IPS DF 6.9 (cell line): ENCODE results near the gene MPO.

Experiments
- DNase-seq: peaks from one replicate; pipeline ENCODE4 v3.0.0-alpha.2; 2013; ENCODE audit warnings: low read depth, low spot score
- H3K27ac ChIP-seq: one replicate; pipeline ENCODE4 v1.5.1; 2013; ENCODE audit warnings: low read length, control low read depth
- H3K27me3 ChIP-seq: 2 replicates; pipeline ENCODE4 v1.6.1; 2013; ENCODE audit warnings: mild to moderate bottlenecking, low read length; ENCODE audit not compliant: control insufficient read depth, insufficient read depth
- H3K36me3 ChIP-seq: 2 replicates; pipeline ENCODE4 v1.6.1; 2013; ENCODE audit warnings: low read length; ENCODE audit not compliant: control insufficient read depth, insufficient read depth
- H3K4me1 ChIP-seq: 2 replicates; pipeline ENCODE4 v1.6.1; 2013; ENCODE audit warnings: low read length; ENCODE audit not compliant: control insufficient read depth, insufficient read depth
- H3K4me3 ChIP-seq: 2 replicates; pipeline ENCODE4 v1.5.1; 2013; ENCODE audit warnings: mild to moderate bottlenecking, low read length
- H3K9me3 ChIP-seq: 2 replicates; pipeline ENCODE4 v1.6.1; 2013; ENCODE audit warnings: low read length, inconsistent platforms; ENCODE audit not compliant: control insufficient read depth, insufficient read depth
- WGBS: extraction: QIAGEN DNeasy Blood & Tissue Kit; methylation state at CpG from one replicate; pipeline ENCODE4 v1.1.7; 2013; ENCODE audit warnings: mixed read lengths, missing lambda C conversion rate; ENCODE audit not compliant: insufficient read length, insufficient coverage; 5-methylcytosine and 5-hydroxymethylcytosine counted together

The MPO gene

DNA sequence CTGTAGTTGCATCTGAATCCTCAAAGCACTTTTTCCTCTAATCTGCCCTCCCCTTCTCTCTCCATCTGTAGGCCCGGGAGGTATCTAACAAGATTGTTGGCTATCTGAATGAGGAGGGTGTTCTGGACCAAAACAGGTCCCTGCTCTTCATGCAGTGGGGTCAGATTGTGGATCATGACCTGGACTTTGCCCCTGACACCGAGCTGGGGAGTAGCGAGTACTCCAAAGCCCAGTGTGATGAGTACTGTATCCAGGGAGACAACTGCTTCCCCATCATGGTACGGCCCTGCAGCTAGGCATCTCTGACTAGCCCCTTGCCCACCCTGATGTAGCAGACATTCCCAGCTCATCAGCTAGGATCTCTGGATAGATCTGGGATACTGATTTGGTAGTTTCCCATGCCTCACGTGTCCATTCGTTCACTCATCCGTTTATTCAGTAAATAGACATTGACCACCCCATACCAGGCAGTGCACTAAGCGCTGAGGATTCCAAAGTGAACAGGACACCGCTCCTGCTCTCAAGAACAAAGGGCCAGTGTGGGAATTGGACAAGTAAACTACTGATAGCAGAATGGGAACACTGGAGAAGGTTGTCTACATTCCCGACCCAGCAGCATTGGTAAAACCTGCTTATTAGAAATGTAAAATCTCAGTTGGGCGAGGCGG is 30.3 kb downstream of the MPO start:
- H3K27me3 ChIP-seq, result peaks cover 27% of the 10 kb centered on the region
- H3K9me3 ChIP-seq, result peaks cover 2% of the 10 kb centered on the region; the same call in 1 of the 2 replicates
- no peak for DNase-seq
- WGBS, result no CpG with 5 or more reads among the region's 12 CpGs
- no peak overlapping the region for H3K4me3 ChIP-seq
- H3K4me1 ChIP-seq, result peaks cover 1% of the 10 kb centered on the region; the same call in 1 of the 2 replicates
- H3K36me3 ChIP-seq, result no peaks in the 10 kb centered on the region
- H3K27ac ChIP-seq, result no peak overlapping the region

DNA sequence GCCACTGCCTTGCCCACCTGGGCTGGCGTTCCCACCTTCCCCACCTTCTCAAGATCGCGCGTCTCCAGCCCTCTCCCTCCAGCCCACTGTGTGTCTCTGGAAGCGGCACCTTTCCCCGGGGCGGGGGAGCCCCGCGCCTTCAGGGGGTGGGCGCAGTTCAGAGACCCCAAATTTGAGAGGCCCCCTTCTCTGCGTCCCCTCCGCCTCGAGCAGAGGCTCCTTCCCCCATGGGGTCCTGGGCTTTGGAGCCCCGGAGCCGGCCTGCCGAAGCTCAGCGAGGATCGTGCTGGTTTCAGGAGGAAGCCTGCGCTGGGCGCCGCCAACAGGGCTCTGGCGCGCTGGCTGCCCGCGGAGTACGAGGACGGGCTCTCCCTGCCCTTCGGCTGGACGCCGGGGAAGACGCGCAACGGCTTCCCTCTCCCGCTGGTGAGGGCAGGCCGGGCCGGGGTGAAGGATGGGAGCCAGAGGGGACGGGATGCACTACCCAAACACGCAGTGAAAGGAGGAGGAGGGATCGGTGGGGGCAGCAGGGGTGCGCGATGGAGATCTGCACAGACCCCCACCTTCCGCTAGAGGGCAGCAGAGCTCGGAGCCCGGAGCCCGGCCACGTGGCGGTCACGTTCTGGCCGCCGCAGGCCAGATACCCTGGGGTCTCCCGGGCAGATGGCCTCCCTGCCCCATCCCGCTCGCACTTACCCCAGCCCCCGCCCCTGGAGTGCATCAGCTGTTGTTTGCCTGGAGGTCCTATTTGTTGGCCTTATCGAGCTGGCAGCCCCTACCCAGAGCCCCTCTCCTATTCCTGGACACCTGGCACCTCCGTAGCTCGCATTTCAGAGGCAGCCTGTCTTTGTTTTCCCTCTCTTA is 31.2 kb downstream of the MPO start:
- Histone ChIP-seq H3K27ac (no peak overlapping the region), H3K4me3 (peak overlapping the region; percentile 27; the same call in 1 of the 2 replicates), H3K27me3 (peaks cover 27% of the 10 kb centered on the region), H3K36me3 (no peaks in the 10 kb centered on the region), H3K4me1 (peaks cover 1% of the 10 kb centered on the region; the same call in 1 of the 2 replicates), H3K9me3 (peaks cover 2% of the 10 kb centered on the region; the same call in 1 of the 2 replicates)
- WGBS, result no CpG with 5 or more reads among the region's 57 CpGs
- peak; percentile 55 for DNase-seq

DNA sequence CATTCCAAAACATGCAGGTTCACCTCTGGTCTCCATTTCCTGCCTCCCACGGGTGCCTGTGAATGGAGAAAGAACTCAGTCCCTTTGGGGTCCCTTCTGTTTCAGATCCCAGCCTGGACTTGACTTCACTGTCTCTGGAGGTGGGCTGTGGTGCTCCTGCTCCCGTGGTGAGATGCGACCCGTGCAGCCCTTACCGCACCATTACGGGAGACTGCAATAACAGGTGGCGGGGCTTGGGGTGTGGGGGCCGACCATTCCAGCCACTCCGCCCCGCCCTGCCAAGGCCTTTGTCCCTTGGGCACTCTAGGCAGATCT is 31.8 kb downstream of the MPO start:
- no CpG with 5 or more reads among the region's 10 CpGs for WGBS
- Histone ChIP-seq H3K4me1 (peaks cover 1% of the 10 kb centered on the region; the same call in 1 of the 2 replicates), H3K27ac (no peak overlapping the region), H3K4me3 (no peak overlapping the region; the same call in 1 of the 2 replicates), H3K27me3 (peaks cover 27% of the 10 kb centered on the region), H3K36me3 (no peaks in the 10 kb centered on the region), H3K9me3 (peaks cover 2% of the 10 kb centered on the region; the same call in 1 of the 2 replicates)
- DNase-seq, result no peak

DNA sequence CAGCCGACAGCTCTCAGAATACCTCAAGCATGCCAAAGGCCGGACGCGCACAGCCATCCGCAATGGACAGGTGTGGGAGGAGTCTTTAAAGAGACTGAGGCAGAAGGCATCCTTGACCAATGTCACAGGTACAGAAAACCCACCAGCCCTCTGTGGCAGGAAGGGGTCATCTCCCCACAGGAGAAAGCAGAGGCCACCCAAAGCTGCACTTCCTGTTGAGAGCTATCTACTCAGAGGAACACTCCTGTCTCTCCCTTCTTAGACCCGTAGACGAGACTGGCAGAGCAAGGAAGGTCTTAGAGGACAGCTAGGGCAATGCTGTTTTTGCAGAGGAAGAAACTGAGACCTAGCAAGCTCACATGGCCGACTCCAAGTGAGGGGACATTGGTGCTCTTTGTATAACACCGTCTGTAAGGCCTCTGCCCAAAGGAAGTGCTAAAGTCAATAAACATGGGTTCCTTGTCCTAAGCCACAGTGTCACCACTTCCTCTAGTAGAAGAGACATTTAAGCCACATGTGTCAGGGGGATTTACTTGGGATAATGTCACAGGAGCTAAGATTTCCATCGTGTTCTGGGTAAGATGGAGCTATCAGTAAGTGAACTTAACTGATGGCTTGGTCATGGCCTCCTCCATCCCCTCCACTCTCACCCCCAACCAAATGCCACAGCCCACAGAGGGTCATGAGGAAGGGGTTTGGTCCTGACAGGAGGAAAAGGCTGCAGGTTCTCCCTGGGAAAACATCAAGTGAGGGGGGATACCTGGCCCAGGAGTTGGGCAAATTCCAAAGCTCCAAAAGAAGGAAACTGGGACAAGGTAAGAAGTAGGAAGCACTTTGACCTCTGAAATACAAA is 33.0 kb downstream of the MPO start:
- no peak for DNase-seq
- H3K27me3 ChIP-seq, result peaks cover 27% of the 10 kb centered on the region
- H3K27ac ChIP-seq, result no peak overlapping the region
- WGBS, result no CpG with 5 or more reads among the region's 10 CpGs
- H3K36me3 ChIP-seq, result no peaks in the 10 kb centered on the region
- no peak overlapping the region for H3K4me3 ChIP-seq
- H3K9me3 ChIP-seq, result peaks cover 2% of the 10 kb centered on the region; the same call in 1 of the 2 replicates
- peaks cover 1% of the 10 kb centered on the region; the same call in 1 of the 2 replicates for H3K4me1 ChIP-seq

DNA sequence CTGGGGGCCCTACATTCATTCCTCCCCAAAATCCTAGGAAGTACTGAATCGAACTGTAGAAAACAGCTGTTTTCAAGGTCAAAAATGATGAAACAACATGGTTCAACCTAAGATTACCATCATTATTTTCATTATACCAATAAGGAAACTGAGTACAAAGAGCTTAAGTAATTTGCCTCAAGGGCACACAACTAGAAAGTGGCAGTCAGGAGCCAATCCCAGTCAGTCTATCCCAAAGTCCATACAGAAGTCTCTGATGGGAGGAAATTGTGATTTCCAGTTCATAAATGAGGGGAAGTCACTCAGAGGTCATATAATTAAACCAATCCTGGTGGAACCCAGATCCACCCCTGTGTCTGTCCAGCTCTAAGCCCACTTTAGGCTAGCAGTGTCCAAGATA is 34.0 kb downstream of the MPO start:
- no CpG with 5 or more reads among the region's 1 CpG for WGBS
- Histone ChIP-seq H3K4me1 (peaks cover 1% of the 10 kb centered on the region; the same call in 1 of the 2 replicates), H3K27me3 (peaks cover 27% of the 10 kb centered on the region), H3K27ac (no peak overlapping the region), H3K4me3 (no peak overlapping the region), H3K36me3 (no peaks in the 10 kb centered on the region), H3K9me3 (peaks cover 2% of the 10 kb centered on the region; the same call in 1 of the 2 replicates)
- DNase-seq, result no peak

DNA sequence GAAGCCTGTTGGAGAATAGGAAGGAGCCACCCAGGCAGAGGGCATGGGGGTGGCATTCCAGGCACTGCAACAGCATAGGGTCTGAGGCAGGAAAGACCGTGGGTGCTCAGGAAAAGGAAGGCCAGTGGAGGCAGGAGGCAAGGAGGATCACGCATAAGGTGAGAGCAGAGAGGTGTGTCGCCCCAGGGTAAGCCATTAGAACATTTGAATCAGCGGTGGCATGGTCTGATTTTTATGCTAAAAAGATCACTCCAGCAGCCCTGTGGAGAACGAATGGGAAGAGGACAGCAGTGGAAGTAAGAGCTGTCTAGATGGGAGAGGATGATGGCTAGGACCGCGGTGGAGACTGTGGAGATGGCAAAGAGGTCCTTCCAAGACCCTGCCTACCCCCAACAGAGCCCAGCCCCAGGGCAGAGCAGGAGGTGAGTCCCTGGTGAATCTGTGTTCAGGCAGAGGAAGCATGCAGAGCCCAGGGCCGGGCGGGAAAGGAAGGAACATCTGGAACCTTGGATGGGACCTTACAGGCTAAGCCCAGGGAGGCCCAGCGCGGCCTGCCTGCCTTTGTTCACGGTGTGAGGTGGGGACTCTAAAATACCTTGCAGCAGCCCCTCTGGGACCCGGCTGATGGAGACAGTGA is 34.5 kb downstream of the MPO start:
- Histone ChIP-seq H3K4me3 (no peak overlapping the region), H3K9me3 (peaks cover 2% of the 10 kb centered on the region; the same call in 1 of the 2 replicates), H3K27ac (no peak overlapping the region), H3K27me3 (peaks cover 24% of the 10 kb centered on the region), H3K36me3 (no peaks in the 10 kb centered on the region), H3K4me1 (peaks cover 1% of the 10 kb centered on the region; the same call in 1 of the 2 replicates)
- WGBS, result no CpG with 5 or more reads among the region's 13 CpGs
- DNase-seq, result no peak

DNA sequence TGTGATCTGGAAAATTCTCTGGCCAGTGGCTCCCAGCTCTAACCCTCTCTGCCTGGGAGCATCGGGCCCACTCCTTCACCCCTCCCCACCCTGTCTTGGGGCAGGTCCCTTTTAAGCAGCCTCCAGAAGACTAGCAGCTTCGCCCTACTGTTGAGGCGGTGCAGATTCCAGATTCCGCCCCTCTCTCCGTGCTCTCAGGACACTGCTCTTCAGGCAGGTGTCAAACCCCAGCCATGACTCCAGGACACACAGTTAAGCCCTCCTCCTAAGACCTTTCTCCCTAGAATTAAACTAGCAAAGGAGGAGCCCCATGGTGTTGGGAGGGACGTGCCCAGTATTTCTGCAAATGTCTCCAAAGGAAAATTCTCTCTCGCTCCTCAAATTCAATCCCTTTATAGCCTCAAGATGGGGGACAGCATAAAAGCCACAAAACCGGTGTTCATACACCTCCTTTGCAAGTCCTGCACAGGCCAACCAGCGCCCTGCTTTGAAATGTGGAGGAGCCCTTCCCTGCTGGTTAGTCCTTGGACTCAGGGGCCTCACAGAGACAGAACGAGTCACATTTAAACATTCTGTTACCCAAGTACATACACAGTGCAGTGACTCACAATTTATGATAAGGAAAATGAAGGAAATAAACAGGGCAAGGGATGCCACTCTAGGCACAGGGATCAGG is 35.2 kb downstream of the MPO start:
- peaks cover 1% of the 10 kb centered on the region; the same call in 1 of the 2 replicates for H3K4me1 ChIP-seq
- DNase-seq, result no peak
- H3K36me3 ChIP-seq, result no peaks in the 10 kb centered on the region
- H3K27ac ChIP-seq, result no peak overlapping the region
- peaks cover 21% of the 10 kb centered on the region for H3K27me3 ChIP-seq
- H3K9me3 ChIP-seq, result peaks cover 2% of the 10 kb centered on the region; the same call in 1 of the 2 replicates
- no peak overlapping the region for H3K4me3 ChIP-seq
- WGBS, result no CpG with 5 or more reads among the region's 10 CpGs

DNA sequence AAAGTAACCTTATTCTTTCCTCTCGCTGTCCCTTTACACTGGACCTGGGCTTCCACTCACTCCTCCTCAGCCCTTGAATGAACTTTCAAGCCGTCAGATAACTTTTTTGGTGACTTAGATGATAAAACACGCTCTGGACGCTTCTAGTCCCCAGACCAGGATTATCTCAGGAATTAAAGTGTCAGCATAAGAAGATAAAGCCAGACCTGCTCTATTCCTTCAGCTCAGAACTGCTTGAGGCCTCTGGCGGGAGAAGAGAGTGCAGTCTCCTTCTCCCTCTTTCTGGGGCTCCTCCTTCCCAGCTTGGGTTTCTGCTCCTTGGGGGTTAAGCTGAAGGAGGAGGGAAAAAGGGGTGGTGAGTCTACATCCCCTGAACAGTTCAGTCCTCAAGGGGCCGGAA is 35.8 kb downstream of the MPO start:
- WGBS, result no CpG with 5 or more reads among the region's 6 CpGs
- H3K27me3 ChIP-seq, result peaks cover 14% of the 10 kb centered on the region

DNA sequence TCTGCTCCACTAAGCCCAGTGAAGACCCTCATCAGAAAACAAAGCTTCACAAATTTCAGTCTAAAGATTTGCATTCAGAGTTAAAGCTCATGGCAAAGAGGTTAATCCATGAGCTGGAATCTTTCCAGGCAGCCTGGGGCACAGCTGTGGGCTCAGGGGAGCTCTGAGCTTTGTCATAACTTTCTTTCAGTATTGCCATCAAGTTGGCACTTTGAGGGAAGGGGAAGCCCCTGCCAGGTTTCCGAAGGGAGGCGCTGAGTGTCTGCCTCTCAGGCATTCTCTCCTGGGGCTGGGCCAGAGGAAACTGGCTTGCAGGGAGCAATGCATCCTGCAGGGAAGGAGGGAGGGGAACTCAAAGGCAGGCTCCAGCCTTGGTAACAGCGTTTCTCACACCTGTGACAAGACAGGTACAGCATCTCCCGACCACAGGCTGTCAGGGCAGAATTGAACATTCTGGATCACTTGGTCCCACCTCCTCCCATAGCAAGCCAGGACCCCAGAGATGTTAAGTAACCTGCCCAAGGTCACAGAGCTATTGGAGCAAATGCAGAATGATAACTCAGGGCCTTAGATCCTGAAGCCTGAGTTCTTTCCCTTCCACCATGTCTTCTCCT is 38.5 kb downstream of the MPO start:
- Histone ChIP-seq H3K4me1 (no peaks in the 10 kb centered on the region), H3K4me3 (no peak overlapping the region), H3K27me3 (no peaks in the 10 kb centered on the region), H3K36me3 (no peaks in the 10 kb centered on the region), H3K9me3 (no peaks in the 10 kb centered on the region), H3K27ac (no peak overlapping the region)
- WGBS, result no CpG with 5 or more reads among the region's 4 CpGs
- DNase-seq, result no peak

More for the DNA sequence above, 35.8 kb downstream of the MPO start:
- Histone ChIP-seq H3K4me1 (peaks cover 1% of the 10 kb centered on the region; the same call in 1 of the 2 replicates), H3K27ac (no peak overlapping the region), H3K4me3 (no peak overlapping the region), H3K9me3 (no peaks in the 10 kb centered on the region), H3K36me3 (no peaks in the 10 kb centered on the region)
- DNase-seq, result no peak
